Hypothalamus (tissue), 51 donors: Measurements from ENCODE around the gene MCTP1.
"Not testable (repeated sequence)": the region's sequence is repeated elsewhere in the genome, so short reads cannot be mapped to it uniquely, and the experiment has no call there.

Experiments used
- DNase-seq, 51 donors: peaks; one replicate each; lab custom pipeline; 2025; lab: John Stamatoyannopoulos, UW

The MCTP1 gene

DNA sequence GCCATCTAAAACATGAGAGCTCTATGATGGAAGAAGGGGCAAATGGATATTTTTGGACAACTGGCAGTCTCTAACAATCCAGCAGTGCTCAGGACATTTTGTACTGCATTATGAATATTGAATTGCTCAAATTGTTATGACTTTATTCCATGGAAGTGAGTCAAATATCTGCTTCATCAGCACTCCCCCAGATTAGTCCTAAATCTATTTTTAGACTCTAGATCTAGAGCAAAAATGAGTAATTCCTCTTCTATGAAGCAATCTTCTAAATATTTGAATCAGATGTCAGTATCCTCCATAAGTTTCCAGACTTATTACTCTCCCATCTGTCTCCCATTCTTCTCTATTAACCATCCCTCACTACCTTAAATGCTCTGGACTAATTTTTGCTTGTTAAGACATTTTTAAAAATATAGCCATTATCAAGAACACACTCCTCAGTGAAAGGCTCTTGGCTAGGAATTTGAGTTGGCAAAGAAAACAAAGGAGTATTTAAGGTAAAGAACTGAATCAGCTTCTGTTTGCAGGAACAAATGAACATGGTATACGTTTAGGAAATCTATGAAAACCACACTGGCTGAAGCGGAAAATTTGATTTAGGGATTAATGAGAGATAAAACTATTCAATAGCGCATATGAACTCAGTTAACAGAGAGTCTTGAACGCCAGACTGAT is 300.9 kb downstream of the MCTP1 start:
- DNase-seq, result no peak

DNA sequence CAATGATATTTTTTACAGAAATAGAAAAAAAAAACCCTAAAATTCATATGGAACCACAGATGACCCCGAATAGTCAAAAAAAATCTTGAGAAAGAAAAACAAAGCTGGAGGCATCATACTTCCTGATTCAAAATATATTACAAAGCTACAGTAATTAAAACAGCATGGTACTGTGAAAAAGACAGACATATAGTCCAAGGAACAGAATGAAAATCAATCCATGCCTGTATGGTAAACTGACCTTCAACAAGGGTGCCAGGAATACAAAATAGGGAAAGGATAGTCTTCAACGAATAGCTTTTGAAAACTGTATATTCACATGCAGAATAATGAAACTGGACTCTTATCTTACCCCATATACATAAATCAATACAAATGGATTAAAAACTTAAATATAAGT is 307.5 kb downstream of the MCTP1 start:
- DNase-seq, result no peak

DNA sequence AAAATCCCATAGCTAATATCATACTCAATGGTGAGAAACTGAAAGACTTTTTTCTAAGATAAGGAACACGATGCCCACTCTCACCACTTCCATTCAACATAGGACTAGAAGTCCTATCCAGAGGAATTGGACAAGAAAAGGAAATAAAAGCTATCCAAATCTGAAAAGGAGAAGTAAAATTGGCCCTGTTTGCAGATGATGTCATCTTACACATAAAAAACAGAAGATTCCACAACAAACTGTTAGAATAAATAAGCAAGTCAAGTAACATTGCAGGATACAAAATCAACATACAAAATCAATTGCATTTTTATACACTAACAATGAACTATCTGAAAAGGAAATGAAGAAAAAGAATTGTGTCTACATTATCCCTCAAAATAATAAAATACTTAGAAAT is 308.0 kb downstream of the MCTP1 start:
- DNase-seq, result no peak

DNA sequence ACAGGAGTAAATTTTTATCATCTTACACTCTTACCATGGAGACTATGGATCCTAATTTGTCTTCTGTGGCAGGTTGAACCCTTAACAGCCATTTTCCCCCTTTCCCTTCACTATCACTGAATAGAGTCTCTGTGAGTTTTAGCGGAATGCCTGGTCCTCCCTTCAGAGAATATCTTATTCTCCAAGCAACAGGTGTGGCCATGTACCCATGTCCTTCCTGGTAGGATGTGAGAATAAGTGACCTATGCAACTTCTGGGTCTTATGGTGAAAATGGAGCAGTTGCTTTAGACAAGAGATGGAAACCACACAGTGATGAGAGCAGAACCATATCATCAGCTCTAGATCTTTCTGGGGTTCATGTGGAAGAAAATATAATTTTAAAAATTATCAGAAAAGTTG is 312.6 kb downstream of the MCTP1 start:
- no peak for DNase-seq

DNA sequence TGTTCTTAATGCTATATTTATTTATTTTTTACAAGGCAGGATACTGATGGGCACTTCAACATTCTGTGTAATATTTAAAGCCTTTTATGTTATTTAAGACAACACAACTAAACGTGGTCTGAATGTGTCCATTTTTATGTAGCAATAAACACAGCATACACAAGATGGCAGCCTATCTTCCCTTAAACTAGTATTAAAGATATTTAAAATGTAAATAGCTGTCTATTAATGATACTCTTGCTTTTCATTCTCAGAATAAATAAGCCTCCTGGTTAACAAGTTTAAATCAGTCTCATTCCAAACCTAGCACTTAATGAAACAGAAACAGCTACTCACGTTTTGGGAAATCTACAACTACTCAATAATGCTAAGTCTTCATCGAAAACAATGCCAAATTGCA is 315.7 kb downstream of the MCTP1 start:
- no peak for DNase-seq

DNA sequence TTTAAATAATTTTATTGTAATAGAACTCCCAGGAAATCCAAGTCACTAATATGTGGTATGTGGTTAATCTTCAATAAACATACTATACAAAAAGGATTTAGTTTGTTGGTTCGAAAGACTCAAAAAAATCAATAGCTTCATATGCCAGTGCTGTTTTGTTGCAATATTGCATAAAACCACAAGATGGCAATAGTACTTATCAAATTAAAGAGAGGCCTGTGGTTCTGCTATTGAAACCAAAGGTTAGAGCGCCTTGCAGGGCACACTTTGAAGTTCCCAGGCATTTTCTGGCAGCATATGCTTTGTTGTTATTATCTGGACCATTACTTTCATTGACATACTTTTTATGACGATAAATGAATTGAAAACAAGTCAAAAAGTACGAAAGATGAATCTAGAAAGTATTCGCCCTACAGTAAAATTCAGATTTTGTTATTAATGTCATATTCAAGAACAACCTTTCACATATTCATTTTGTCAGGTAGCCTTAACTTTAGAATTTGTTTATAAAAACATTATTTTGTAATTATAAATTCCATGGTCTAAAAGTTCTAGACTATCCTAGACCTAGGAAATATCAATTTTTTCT is 316.3 kb downstream of the MCTP1 start:
- DNase-seq, result peak in 4 of 51 donors; percentile 0 to 56 (median 2)

DNA sequence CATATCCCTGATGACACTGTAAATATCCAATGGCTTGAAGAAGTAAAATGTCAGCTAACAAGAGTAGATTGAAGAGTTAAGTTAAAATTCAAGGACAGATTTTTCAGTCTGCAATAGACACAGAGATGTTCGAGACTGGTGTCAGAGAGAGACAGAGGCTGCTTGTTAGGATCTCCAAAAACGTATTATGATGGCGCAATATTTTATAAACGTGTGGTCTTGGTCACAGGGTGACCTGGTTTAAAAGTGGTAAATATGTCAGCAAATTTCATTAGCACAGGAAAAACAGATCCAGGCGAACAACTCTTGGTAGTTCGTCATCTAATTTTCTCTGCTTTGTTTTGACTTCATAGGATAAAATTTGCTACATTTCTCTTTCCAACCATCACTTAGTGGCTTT is 317.4 kb downstream of the MCTP1 start:
- DNase-seq, result no peak

DNA sequence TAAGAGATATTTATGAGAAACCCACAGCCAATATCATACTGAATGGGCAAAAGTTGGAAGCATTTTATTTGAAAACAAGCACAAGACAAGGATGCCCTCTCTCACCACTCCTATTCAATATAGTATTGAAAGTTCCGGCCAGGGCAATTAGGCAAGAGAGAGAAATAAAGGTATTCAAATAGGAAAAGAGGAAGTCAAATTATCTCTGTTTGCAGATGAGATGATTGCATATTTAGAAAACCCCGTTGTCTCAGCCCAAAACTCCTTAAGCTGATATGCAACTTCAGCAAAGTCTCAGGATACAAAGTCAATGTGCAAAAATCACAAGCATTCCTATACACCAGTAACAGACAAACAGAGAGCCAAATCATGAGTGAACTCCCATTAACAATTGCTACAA is 325.6 kb downstream of the MCTP1 start:
- DNase-seq, result not testable (repeated sequence)

DNA sequence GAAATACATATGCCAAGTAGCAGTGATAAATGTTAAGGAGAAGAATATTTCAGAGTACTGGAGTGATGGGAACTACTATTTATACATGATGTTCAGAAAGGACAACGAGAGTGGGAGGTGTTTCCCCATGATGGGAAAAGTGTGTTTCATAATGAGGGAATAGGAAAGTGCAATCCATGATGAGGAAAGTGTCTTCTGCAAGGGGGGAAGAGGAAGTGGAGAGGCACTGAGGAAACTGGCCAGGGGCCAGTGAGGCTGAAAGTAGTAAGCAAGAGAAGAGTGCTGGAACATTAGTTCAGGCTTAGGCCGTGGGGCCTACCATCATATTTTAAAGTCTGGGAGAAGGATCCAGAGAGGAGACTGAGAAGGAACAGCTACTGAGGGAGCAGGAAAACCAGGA is 339.2 kb downstream of the MCTP1 start:
- no peak for DNase-seq

DNA sequence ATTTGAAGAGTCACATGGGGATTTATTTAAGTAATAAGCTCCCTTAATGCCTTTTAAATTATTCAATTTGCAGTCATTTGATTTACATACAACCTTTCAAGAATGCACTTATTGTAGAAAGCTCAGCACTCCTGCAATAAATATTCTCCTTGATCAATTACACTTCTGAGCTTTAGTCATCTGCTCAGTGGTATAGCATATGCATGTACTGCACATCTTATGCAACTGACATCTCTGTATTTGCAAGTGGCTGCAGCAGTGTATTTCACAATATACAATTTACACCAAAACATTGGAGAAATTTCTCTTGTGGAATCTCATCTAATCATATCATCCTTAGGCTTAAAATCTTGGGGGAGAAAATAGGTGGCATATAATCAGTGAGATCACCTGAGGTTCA is 340.7 kb downstream of the MCTP1 start:
- no peak for DNase-seq

DNA sequence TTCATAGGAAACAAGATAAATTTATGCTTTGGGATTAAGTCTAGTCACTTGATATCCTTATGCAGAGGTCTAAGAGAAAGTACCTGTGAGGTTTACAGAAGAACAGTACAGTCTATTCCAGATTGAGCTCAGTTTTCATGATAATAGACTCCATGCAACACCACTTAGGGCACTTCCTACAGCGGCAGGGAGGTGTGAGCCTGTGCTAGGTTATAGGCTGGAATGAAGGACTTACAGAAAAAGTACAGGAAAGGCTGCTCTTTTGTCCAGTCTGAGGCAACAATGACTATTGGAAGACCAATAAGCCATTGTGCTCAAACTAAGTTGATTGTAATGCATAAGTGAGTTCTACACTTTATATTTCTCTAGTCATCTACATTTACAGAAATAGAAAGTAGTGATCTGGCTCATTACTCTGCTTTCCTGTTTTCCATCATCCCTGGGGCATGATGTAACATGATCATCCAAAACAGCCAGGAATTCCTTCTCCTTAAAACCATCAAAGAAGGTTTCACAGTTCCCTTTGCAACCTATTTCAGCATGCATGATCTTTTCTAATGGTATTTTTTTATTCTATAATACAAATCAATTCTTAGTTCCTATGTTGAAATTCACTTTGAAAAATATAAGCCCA is 343.7 kb downstream of the MCTP1 start:
- no peak for DNase-seq

DNA sequence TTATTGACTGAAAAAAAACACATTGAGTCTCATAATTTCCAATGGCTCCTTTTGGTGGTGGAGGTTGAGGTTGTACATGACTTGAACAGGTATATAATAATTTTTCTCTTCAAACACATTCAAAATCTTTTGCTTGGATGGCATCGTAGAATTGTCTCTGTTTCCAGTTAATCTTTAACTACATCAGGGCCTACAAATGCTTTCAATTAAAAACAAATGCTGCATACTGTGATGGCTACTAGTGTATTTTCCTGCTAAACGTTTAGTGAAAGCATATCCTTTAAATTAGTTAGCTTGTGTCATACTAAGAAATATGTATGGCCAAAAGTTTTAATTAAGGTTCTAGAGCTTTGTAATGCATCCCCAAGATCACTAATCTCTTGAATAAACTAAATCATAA is 352.6 kb downstream of the MCTP1 start:
- DNase-seq, result no peak

DNA sequence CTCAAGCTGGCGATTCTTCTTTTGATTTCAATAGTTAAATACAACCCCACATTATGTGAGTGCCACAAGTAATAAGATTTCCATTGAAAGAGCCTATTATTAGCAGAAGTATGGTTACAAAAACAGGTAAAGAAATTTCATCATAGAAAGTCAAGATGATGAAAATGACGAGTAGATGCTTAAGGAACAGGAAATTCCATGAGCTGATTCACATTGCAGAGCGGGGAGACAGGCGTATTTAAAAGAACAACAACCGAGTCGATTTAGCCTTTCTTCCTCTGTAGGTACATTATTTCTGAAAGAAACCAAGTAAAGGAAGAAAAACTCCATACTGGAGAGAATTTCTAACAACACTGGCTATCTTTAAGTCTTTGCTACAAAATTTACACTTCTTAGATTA is 356.0 kb downstream of the MCTP1 start:
- DNase-seq, result no peak

DNA sequence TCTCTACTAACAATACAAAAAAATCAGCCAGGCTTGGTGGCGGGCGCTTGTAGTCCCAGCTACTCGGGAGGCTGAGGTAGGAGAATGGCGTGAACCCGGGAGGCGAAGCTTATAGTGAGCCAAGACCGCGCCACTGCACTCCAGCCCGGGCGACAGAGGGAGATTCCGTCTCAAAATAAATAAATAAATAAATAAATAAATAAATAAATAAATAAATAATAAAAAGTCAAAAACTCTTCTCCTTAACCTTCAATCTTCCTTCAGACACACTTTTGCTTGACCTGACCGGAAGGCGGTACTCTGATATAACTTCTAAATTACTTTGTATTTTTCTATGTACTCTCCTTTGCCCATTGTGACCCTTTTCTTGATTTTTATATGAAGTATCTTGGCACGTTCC is 364.3 kb downstream of the MCTP1 start:
- no peak for DNase-seq

DNA sequence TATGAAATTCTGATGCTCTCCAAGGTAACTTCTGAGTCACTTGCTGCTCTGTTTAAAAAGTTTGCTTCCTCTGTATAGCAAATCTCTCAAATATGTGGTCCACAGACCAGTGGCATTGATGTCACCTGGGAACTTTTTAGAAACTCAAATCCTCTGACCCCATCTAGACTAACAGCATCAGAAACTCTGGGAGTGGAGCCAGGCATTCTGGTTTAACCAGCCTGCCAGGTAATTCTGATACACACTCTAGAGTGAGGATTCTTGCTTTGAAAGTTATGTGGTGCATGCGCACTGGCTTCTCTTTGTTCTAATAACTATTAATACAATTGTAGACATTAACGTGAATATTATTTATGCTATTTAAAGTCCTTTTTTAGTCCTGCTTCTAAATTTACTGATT is 368.3 kb downstream of the MCTP1 start:
- DNase-seq, result no peak

DNA sequence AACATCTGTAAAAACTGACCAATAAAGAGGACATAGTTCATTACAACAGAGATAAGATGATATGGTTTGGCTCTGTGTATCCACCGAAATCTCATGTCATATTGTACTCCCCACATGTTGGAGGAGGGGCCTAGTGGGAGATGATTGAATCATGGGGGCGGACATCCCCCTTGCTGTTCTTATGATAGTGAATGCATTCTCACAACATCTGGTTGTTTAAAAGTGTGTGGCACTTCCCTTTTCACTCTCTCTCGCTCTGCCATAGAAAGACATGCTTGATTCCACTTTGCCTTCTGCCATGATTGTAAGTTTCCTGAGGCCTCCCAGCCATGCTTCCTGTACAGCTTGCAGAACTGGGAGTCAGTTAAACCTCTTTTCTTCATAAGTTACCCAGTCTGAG is 373.6 kb downstream of the MCTP1 start:
- no peak for DNase-seq

DNA sequence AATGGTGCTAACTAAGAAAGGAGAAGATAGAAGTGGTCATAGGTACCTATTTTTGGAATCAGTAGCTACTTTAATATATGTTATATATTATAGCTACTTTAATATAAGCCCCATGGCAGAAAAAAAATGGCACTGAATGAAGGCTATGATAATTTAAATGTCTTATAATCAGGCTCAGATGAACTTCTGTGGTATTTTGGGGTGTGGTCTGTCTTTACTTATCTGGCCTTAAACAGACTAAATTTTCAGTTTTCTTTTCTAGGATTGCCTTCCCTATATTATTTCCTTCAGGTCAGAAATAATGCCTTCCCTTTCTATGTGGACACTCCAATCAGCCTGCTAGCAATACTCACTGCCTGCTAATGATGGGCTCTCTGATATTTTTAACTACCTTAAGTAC is 374.2 kb downstream of the MCTP1 start:
- DNase-seq, result no peak

DNA sequence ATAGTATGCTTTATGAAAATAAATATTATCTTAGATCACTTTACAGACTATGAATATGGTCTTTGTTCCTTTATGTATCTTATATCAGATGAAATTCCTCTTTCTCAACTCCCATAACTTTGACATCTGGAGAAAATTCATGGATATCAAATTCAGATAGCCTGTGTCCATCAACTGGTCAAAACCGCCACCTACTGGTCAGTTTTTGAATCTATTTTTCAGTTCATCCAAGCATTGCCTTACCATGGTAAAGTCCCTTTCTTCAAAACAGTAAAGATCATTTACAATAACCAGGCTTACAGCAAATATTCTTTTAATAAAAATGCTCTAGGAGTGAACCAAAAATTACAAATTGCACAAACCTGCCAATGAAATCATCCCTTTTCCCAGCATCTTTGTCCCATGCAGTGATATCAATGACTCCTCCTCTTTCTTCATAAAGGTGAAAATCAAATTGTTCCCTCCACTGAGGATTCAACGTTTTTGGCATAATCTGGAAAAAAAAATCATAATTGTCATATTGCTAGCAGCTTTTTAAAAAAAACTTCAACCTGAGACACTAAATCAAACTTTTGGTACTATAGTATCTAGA is 375.9 kb downstream of the MCTP1 start:
- peak in 1 of 51 donors; percentile 3 for DNase-seq

DNA sequence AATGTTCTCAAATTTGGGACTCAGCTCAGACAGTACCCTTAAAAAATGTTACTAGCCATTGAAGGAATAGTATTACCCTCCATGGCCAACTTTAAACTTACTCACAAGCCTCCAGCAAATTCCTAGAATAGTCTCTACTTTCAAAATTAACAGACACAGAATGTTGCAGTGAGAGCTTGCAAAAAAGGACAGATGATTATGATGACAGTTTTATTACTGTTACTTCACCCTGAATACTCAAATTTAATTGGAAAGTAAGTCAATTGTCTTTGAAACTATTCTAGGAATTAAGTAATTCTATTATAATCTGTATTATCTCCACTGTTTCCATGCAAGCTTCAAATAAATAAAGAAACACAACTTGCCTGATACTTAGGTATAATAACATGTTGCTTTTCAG is 378.1 kb downstream of the MCTP1 start:
- DNase-seq, result no peak

DNA sequence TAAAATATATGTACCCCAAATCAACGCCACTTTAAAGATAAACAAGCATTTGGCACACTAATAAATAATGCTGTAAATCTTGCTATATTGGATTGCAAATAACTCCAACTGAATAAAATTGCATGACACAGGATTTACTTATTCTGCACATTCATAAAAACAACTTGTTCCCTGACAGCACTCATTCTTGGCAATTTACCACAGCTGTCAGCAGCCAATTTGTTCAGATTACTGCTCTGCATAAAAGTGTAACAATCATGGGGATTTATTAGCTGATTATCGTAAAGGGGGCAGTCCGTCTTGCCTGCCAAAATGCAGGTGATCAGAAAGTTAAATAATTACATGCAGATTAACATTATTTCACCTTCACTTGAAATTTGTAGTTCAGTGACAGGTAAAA is 381.2 kb downstream of the MCTP1 start:
- no peak for DNase-seq

DNA sequence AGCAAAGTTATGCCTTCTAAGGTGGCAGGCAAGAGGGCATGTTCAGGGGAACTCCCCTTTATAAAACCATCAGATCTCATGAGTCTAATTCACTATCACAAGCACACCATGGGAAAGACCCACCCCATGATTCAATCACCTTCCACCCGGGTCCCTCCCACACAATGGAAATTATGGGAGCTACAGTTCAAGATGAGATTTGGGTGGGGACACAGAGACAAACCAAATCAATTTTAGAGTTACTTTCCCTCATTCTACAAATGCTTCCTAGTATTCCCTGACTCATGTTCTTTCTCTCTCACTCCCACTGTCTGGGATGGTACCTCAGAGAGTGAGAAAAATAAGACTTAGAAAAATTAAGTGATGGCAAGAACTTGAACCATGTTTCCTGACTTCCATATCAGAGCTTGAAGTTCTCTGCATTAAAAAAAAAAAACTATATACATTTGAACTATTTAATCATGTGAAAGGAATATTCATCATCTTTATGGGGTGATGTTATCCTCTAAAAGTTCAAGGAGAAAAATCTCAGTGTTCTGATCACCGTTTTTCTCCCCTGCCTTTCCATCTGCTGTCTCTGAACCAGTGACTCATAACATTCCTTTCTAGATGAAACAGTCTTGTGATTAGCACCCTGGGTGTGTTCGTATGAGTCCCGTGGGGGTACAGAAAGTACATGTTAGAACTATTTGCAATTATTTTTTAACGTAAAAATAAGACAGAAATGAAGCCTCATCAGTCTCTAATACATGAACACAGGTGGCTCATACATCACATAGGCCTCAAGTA is 383.5 kb downstream of the MCTP1 start:
- no peak for DNase-seq
